Activated naive CD4-positive, alpha-beta T cell treated with anti-CD3 and anti-CD28 coated beads, Interleukin-2, amount 50 U/mL, for 16 hours (primary cell): Measurements from ENCODE around the gene KLHL29.
"Not testable (repeated sequence)": the region's sequence is repeated elsewhere in the genome, so short reads cannot be mapped to it uniquely, and the experiment has no call there.

Source experiments
- DNase-seq: peaks from one replicate; pipeline ENCODE4 v3.0.0-alpha.2; 2020

Gene KLHL29

GRCh38 chr2:23373666-23374065 is 11.3 kb upstream of the KLHL29 start:
- DNase-seq: no peak

- DNase-seq: no peak
Measured at GRCh38 chr2:23375448-23375847, 9.5 kb upstream of the KLHL29 start.

- DNase-seq: no peak
Measured at GRCh38 chr2:23376075-23376474, 8.9 kb upstream of the KLHL29 start.

- DNase-seq: no peak
Measured at GRCh38 chr2:23376972-23377371, 8.0 kb upstream of the KLHL29 start.

GRCh38 chr2:23377771-23378170 is 7.2 kb upstream of the KLHL29 start:
- no peak for DNase-seq

- DNase-seq: no peak
Measured at GRCh38 chr2:23378496-23378895, 6.5 kb upstream of the KLHL29 start.

- DNase-seq: no peak
Measured at GRCh38 chr2:23379220-23379695, 5.7 kb upstream of the KLHL29 start.

GRCh38 chr2:23380562-23381065 is 4.4 kb upstream of the KLHL29 start:
- DNase-seq: peak; percentile 65

- peak; percentile 34 for DNase-seq
Measured at GRCh38 chr2:23381084-23381483, 3.9 kb upstream of the KLHL29 start.

GRCh38 chr2:23381485-23381884 is 3.5 kb upstream of the KLHL29 start:
- no peak for DNase-seq

GRCh38 chr2:23383100-23383499 is 1.9 kb upstream of the KLHL29 start:
- DNase-seq: no peak

GRCh38 chr2:23385351-23385747 is 370 bp downstream of the KLHL29 start:
- peak; percentile 37 for DNase-seq

GRCh38 chr2:23385748-23386338 is 864 bp downstream of the KLHL29 start:
- peak; percentile 23 for DNase-seq

GRCh38 chr2:23386339-23387220 is 1.6 kb downstream of the KLHL29 start:
- DNase-seq: peak; percentile 33

- no peak for DNase-seq
Measured at GRCh38 chr2:23387221-23387550, 2.2 kb downstream of the KLHL29 start.

- DNase-seq: no peak
Measured at GRCh38 chr2:23387845-23388244, 2.9 kb downstream of the KLHL29 start.

GRCh38 chr2:23388294-23388693 is 3.3 kb downstream of the KLHL29 start:
- DNase-seq: no peak

GRCh38 chr2:23388756-23389514 is 4.0 kb downstream of the KLHL29 start:
- DNase-seq: no peak

GRCh38 chr2:23390152-23390551 is 5.2 kb downstream of the KLHL29 start:
- DNase-seq: no peak

- DNase-seq: not testable (repeated sequence)
Measured at GRCh38 chr2:23391237-23391736, 6.3 kb downstream of the KLHL29 start.

- DNase-seq: no peak
Measured at GRCh38 chr2:23393722-23394121, 8.7 kb downstream of the KLHL29 start.

GRCh38 chr2:23394700-23395099 is 9.7 kb downstream of the KLHL29 start:
- DNase-seq: no peak

GRCh38 chr2:23397478-23397877 is 12.5 kb downstream of the KLHL29 start:
- no peak for DNase-seq
